NCI-H1930 (cell line): ENCODE data around the gene RWDD1.
A peak's percentile ranks its signal among the peaks of the same experiment; 100 is the strongest.

ENCODE experiments used
- DNase-seq, 2 experiments: peaks; one replicate each; lab custom pipeline; 2025; lab: John Stamatoyannopoulos, UW

The RWDD1 gene

GRCh38 chr6:116611056-116611455 lies 39.8 kb downstream of the RWDD1 start:
- DNase-seq: no peak

DNA sequence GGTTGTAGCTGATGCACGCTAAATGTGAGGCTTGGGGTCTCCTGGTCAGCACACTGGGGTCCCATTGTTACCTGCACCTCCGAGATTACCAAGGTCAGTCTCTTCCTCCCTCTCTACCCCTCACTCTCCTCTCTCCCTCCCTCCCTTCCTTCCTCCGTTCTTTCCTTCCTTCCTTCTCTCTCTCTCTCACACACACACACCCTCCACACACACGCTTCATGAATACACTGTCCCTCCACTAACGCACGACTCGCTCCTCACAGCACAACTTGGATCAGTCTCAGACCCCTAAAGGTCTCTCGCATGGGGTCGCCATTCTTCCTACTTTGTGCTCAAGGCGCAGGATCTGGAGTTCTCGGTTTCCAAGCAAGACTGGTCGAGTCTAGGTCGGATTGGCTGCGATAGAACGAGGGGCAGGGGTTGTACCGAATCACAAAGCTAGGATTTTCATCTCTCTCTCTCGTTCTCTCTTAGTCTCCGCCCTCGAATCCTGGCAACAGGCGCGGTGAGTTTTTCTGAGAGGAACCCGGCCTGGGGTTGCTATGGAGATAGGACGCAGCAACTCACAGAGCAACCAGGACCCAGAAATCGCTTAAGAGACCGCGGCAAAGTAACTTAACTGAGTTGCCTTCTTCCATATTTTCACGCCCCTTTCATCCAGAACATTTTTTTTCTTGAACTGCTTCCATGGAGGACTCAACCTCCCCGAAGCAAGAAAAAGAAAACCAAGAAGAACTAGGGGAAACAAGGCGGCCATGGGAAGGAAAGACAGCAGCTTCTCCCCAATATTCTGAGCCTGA lies 44.8 kb downstream of the RWDD1 start, which contains the start of gene RSPH4A:
TSS of gene RSPH4A (plus strand) at position 543 of the 800 bp plus-strand sequence. CDS start at position 688, 145 bp downstream.
- peak; percentile 85 to 89 for DNase-seq

DNA sequence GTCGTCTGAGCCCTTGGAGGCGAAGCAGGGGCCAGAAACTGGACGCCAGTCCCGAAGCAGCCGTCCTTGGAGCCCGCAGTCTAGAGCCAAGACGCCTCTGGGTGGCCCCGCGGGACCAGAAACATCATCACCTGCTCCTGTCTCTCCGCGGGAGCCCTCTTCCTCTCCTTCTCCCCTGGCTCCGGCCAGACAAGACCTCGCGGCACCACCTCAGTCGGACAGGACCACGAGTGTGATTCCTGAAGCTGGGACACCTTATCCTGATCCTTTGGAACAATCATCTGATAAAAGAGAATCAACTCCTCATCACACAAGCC lies 45.4 kb downstream of the RWDD1 start:
- no peak for DNase-seq

GRCh38 chr6:116624036-116624805 lies 52.9 kb downstream of the RWDD1 start:
- DNase-seq: no peak

DNA sequence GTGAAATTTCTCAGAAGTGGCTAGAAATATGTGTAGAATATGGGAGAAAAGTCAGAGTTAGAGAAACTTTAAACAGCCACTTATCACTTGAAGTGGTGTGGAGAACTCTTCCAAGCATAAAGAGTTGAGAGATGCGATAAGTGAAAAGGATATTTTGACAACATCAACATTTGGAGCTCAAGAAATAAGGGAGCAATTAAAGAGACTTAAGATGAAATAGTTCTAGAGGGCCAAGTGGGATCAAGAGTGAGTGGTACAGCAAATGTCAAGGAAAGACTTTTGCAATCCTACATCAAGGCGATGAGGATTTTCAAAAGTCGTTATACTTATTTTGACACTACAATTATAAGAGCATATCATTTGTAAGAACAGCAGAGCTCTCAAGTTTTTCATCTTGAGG lies 54.6 kb downstream of the RWDD1 start:
- DNase-seq: no peak

- DNase-seq: no peak
These were observed 58.3 kb downstream of the RWDD1 start for GRCh38 chr6:116629563-116629981.

DNA sequence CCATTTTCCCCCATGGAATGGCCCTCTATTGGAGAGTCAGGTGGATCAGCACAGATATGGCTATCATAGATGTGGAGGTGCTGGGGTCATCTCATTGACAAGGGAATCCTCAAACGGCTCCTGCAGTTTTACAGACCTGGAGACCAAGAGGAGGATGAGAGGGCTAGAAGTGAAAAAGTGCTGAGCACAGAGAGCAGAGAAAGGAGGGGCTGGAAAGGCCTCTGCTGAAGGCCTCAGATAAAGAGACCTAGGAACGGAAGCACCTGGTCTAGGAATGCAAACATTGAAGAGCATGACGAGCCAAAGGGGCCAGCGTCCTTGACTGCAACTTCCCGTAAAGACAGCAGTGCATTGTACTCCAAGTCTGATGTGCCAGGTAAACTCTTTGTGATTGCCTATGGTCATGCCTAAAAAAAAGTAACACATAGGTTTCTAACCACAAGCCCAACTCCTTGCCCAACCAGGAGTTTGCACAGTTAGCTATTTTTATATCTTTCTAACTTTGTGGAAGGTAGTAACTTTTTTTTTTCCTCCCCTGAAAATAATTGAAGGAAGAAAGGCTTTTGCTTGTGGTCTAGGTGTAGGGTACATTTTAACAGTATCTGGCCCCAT lies 60.2 kb downstream of the RWDD1 start:
- DNase-seq: no peak

DNA sequence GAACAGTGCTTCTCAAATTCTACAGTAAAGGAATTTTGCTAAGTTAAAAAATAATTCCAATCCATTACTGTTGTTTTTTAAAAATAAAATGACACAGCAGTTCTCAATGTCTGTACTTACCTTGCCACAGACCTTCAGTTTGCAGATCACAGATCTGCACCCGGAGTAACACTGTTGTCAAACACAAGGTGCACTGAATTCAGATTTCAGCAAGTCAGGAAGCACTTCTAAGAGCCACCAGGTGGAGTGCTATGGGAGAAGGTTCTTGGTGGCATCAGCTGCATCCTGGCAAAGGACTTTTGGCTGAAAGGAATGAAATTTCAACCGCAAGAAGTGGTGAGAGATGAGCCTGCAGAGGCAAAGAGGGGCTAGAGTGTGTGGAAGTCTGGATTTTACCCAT lies 62.4 kb downstream of the RWDD1 start:
- DNase-seq: no peak
